Fibroblast of pulmonary artery (primary cell): ENCODE measurements around the gene PSMC3.

Source experiments
- DNase-seq: peaks from one replicate; pipeline ENCODE4 v3.0.0-alpha.2; 2010; ENCODE audit warnings: low read depth
- H3K4me3 ChIP-seq: replicated peaks from 2 replicates; pipeline ENCODE4 v1.5.1; 2011; ENCODE audit warnings: low read depth, mild to moderate bottlenecking, control low read depth, low read length, moderate library complexity
- TF ChIP-seq, protein P1 (sequence below): IDR thresholded peaks from 2 replicates; pipeline ENCODE4 v1.5.1; 2011; ENCODE audit warnings: mild to moderate bottlenecking, control low read depth, low read length, inconsistent platforms; ENCODE audit errors: missing control alignments

The PSMC3 gene

GRCh38 chr11:47414685-47415070, 11.6 kb downstream of the PSMC3 start:
- H3K4me3 ChIP-seq = no peak overlapping the region
- no peak for DNase-seq
- TF ChIP-seq, protein P1, sequence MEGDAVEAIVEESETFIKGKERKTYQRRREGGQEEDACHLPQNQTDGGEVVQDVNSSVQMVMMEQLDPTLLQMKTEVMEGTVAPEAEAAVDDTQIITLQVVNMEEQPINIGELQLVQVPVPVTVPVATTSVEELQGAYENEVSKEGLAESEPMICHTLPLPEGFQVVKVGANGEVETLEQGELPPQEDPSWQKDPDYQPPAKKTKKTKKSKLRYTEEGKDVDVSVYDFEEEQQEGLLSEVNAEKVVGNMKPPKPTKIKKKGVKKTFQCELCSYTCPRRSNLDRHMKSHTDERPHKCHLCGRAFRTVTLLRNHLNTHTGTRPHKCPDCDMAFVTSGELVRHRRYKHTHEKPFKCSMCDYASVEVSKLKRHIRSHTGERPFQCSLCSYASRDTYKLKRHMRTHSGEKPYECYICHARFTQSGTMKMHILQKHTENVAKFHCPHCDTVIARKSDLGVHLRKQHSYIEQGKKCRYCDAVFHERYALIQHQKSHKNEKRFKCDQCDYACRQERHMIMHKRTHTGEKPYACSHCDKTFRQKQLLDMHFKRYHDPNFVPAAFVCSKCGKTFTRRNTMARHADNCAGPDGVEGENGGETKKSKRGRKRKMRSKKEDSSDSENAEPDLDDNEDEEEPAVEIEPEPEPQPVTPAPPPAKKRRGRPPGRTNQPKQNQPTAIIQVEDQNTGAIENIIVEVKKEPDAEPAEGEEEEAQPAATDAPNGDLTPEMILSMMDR = no peak

GRCh38 chr11:47413908-47414684, 12.1 kb downstream of the PSMC3 start:
- peak; percentile 70 for DNase-seq
- TF ChIP-seq, protein P1 = no peak
- no peak overlapping the region for H3K4me3 ChIP-seq

DNA sequence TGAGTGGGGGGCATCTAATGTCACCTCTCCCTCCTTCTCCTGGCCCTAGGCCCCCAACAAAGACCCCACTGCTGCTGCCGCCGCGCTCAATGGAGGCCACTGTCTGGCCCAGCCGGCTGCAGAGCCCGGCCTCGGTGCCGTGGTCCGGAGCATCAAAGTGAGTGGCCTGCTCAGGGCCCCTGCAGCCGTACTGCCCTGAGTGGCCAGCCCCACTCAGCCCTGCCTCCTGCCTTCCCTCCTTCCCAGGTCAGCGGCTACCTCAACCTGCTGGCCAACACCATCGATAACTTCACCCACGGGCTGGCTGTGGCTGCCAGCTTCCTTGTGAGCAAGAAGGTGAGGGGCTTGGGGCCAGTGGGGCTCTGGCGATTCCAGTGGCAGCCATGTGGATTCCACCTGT, 12.9 kb downstream of the PSMC3 start:
- DNase-seq = no peak
- no peak overlapping the region for H3K4me3 ChIP-seq

GRCh38 chr11:47411884-47412746, 14.1 kb downstream of the PSMC3 start:
- H3K4me3 ChIP-seq = no peak overlapping the region
- peak; percentile 44 for DNase-seq
- TF ChIP-seq, protein P1 = peak; percentile 75

More for the DNA sequence above, 12.9 kb downstream of the PSMC3 start:
- TF ChIP-seq, protein P1 = no peak

DNA sequence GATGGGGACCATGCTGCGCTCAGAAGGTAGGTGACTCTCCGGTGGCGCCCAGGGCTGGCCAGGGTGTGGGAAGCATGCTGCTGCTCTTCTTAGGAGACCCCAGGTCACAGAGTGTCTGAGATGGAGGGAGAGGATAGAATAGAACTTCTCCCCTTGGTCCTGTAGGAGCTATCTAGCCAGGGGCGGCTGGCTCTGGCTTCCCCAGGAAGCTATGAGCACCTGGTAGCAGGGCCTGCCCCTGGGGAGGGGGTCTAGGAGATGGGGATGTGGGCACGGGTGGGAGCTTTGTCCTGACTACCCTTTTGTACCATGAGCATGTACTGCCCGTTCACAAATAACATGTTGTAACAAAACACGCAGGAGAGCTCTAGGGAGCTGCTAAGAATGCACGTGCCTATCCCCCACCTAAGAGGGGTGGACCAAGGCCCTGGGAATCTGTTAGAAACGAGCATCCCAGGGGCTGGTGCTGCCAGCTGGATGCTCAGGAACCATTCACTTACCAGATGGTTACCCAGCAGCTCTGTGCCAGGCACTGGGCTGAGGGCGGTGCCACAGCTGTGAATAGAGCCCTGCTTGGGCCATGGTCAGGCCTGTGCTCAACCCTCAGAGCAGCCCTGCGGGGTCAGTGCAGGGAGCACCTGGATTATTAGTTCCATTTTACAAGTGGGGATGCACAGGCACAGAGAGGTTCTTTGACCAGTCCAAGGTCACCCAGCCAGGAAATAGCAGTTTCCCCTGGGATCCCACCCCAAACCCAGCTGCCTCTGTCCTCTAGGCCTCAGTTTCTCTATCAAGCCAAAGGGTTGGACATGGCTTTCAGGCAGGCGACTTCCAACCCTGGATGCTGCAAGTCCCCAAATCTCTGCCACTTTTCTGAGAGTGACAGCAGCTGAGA, 15.6 kb downstream of the PSMC3 start:
- no peak for DNase-seq
- peak overlapping the region; percentile 86 for H3K4me3 ChIP-seq
- TF ChIP-seq, protein P1 = no peak
